ENCODE data around the gene CHRDL2.

- TF ChIP-seq POLR2A (IDR thresholded peaks at IDR 0.05; ENCODE audit: low read length), result no peak
- TF ChIP-seq KDM5A (IDR thresholded peaks at IDR 0.05), result no peak
- no peak for TF ChIP-seq CTCF (IDR thresholded peaks at IDR 0.05)
- TF ChIP-seq SREBF2 (IDR thresholded peaks at IDR 0.05), result no peak
- TF ChIP-seq NR3C1 (IDR thresholded peaks at IDR 0.05), result no peak
- no peak for TF ChIP-seq NPAS2 (CRISPR knock-in tag; IDR thresholded peaks at IDR 0.05; ENCODE audit: borderline replicate concordance)
- no peak for TF ChIP-seq REST (IDR thresholded peaks at IDR 0.05)
- no peak for TF ChIP-seq RFX5 (IDR thresholded peaks at IDR 0.05)
- no peak for TF ChIP-seq MAX (IDR thresholded peaks at IDR 0.05)
- TF ChIP-seq RAD21 (conservative IDR thresholded peaks at IDR 0.05 in 1 of 2, IDR thresholded peaks at IDR 0.05 in 1 of 2), result no peak
- TF ChIP-seq KDM1A (IDR thresholded peaks at IDR 0.05; ENCODE audit: low read depth), result no peak
- TF ChIP-seq EP300 (IDR thresholded peaks at IDR 0.05), result no peak
- no peak for TF ChIP-seq PHF8 (IDR thresholded peaks at IDR 0.05; ENCODE audit: borderline replicate concordance, low read depth)
Measured at GRCh38 chr11:74707182-74707581, 24.0 kb downstream of the CHRDL2 start.

Measured in A549 (cell line).